GM12891 (cell line): ENCODE data around the gene SBNO2.

Source experiments
- PAX5 ChIP-seq: IDR thresholded peaks from 2 replicates; pipeline ENCODE4 v1.6.1; 2011; ENCODE audit warnings: low read length, moderate library complexity, mild to moderate bottlenecking; ENCODE audit not compliant: insufficient read depth, severe bottlenecking
- POLR2A ChIP-seq: IDR thresholded peaks from 2 replicates; pipeline ENCODE4 v1.6.1; 2011; ENCODE audit warnings: low read depth, low read length, control low read depth
- POLR2AphosphoS5 ChIP-seq: IDR thresholded peaks from 2 replicates; pipeline ENCODE4 v1.6.1; 2011; ENCODE audit warnings: low read depth, low read length, control low read depth
- POU2F2 ChIP-seq: IDR thresholded peaks from 2 replicates; pipeline ENCODE4 v1.6.1; 2011; ENCODE audit warnings: low read depth, mild to moderate bottlenecking, control low read depth, low read length, moderate library complexity
- SPI1 ChIP-seq: IDR thresholded peaks from 2 replicates; pipeline ENCODE4 v1.6.1; 2011; ENCODE audit warnings: low read depth, low read length, control low read depth
- TAF1 ChIP-seq: IDR thresholded peaks from 2 replicates; pipeline ENCODE4 v1.6.1; 2011; ENCODE audit warnings: low read depth, low read length, control low read depth

GRCh38 chr19:1080360-1081161 is 93.5 kb downstream of the SBNO2 start:
- TF ChIP-seq TAF1: no peak
- no peak; the same call in 1 of the 2 replicates for TF ChIP-seq POLR2AphosphoS5
- TF ChIP-seq POLR2A: no peak
- no peak for TF ChIP-seq PAX5
- TF ChIP-seq POU2F2: no peak
- TF ChIP-seq SPI1: no peak
